DMS 273 treated with DMSO at 0.1 percent for 48 hours (cell line): Measurements from ENCODE around the gene TCHH.
A peak's percentile ranks its signal among the peaks of the same experiment; 100 is the strongest.
"Not testable (repeated sequence)": the region's sequence is repeated elsewhere in the genome, so short reads cannot be mapped to it uniquely, and the experiment has no call there.

Experiments
- DNase-seq: peaks from one replicate; lab custom pipeline; 2025; lab: John Stamatoyannopoulos, UW

The TCHH gene, protein sequence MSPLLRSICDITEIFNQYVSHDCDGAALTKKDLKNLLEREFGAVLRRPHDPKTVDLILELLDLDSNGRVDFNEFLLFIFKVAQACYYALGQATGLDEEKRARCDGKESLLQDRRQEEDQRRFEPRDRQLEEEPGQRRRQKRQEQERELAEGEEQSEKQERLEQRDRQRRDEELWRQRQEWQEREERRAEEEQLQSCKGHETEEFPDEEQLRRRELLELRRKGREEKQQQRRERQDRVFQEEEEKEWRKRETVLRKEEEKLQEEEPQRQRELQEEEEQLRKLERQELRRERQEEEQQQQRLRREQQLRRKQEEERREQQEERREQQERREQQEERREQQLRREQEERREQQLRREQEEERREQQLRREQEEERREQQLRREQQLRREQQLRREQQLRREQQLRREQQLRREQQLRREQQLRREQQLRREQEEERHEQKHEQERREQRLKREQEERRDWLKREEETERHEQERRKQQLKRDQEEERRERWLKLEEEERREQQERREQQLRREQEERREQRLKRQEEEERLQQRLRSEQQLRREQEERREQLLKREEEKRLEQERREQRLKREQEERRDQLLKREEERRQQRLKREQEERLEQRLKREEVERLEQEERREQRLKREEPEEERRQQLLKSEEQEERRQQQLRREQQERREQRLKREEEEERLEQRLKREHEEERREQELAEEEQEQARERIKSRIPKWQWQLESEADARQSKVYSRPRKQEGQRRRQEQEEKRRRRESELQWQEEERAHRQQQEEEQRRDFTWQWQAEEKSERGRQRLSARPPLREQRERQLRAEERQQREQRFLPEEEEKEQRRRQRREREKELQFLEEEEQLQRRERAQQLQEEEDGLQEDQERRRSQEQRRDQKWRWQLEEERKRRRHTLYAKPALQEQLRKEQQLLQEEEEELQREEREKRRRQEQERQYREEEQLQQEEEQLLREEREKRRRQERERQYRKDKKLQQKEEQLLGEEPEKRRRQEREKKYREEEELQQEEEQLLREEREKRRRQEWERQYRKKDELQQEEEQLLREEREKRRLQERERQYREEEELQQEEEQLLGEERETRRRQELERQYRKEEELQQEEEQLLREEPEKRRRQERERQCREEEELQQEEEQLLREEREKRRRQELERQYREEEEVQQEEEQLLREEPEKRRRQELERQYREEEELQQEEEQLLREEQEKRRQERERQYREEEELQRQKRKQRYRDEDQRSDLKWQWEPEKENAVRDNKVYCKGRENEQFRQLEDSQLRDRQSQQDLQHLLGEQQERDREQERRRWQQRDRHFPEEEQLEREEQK (N-terminal part only)

GRCh38 chr1:152115344-152115743 lies at the start of gene TCHH:
Gene TCHH (minus strand): TSS chr1:152115444. CDS start chr1:152114080, 1,364 bp downstream.
- DNase-seq = no peak

DNA sequence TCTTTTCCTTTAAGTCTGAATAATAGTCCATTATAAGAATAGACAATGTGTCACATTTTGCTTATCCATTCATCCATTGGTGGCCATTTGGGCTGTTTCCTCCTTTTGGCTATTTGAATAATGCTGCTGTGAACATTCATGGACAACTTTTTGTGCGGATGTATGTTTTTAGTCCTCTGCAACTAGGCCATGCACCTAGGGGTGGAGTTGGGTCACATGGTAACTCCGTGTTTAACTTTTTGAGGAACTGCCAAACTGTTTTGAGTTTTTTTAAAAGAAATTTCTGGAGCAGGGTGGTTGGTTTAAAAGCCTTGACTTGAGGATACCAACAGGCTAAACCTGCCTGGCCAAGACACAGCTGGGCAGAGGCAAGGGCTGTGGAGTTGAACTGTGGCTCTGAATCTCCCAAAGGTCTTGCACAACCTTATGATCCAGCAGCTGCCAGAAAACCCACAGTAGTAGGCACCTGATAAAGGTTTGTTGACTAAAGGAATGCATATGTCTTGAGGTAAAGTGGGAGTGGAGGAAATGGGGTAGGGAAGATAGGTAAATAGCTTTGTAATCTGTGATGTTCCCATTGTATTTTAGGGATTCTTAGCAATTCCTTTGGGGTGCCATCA lies 49.4 kb upstream of the TCHH start:
- no peak for DNase-seq

DNA sequence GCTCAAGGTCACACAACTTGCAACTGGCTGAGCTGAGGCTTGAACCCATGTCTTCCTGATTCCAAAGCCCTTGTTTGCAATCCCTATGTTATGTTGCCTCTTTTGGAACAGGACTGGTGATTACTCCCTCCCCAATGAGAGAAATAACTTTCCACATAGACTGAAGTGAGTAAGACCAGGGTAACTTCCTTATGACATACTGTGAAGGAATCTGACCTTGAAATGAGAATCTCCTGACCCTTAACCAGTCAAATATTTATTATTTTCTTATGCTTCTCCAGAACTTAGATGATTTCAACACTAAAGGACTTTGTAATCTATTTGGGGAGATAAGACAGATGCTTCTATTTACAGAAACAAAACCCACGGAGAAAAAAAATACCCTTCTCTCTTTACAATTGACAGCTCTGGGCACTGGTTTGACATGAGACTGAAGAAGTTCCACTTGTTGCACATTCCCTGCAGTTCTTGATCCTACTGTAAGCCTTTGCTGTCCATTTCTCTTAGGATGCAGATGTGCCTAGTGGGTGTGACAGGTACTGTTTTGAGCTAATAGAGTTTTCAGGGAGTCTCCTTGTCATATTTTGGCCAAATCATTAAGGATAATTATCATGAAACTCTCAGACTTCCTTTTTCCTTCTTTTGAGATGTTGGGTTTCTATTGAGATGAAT lies 47.7 kb upstream of the TCHH start:
- no peak for DNase-seq

- no peak for DNase-seq
Observed at GRCh38 chr1:152160576-152160975, 45.3 kb upstream of the TCHH start.

- no peak for DNase-seq
Observed at GRCh38 chr1:152159144-152159543, 43.9 kb upstream of the TCHH start, which contains the start of gene RPTN. Gene RPTN (minus strand): TSS chr1:152159228. CDS start chr1:152157889, 1,339 bp downstream.

- no peak for DNase-seq
Observed at GRCh38 chr1:152153996-152154395, 38.8 kb upstream of the TCHH start.

- DNase-seq = no peak
Observed at GRCh38 chr1:152151646-152152045, 36.4 kb upstream of the TCHH start.

GRCh38 chr1:152148981-152149380 lies 33.7 kb upstream of the TCHH start:
- no peak for DNase-seq

- no peak for DNase-seq
Observed at GRCh38 chr1:152148051-152148450, 32.8 kb upstream of the TCHH start.

DNA sequence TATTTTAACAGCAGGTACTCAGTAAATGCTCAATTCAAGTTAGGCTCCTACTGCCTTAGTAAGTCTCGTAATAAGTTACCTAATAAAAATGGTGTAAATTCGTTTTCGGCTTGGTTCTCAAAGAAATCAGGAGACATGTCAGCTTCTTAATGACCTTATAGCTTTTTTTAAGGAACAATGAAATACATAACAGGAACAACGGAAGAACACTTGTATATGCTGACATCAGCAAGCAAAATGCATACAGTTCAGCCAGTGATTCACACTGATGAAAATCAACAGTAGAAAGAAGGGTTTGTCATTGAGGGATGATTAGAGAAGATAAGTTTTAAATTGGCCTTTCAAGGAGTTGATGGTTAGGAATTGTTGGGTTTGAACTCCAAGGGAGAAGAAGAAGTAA lies 30.5 kb upstream of the TCHH start:
- DNase-seq = no peak

GRCh38 chr1:152144674-152145183 lies 29.5 kb upstream of the TCHH start:
- DNase-seq = not testable (repeated sequence)

- no peak for DNase-seq
Observed at GRCh38 chr1:152143150-152143887, 28.1 kb upstream of the TCHH start.

DNA sequence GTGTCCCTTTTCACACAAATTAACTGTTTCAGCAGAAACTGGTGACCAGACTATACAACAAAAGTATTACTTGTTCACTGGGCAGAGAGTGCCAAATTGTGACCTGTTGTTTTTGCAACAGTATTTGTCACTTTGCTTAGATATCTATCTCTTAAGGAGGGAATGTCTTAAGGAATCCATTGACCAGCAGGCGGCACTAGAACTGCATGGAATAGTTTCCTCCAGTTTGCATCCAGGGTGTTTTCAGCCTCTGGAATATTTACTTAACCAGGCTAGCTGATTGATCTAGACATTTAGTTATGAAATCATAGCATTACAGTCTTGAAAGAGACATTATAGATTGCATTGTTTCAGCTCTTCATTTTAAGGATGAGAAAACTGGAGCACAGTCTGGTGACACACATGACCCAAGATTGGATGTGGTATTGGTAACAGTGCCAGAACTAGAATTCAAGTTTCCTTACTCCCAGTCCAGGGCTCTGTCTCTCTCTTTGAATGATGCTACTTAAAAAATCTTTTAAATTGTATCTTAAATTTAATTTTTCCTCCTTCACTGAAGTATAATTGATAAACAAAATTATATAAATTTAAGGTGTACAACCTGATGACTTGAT lies 26.8 kb upstream of the TCHH start:
- DNase-seq = peak; percentile 13

- DNase-seq = no peak
Observed at GRCh38 chr1:152137215-152137614, 22.0 kb upstream of the TCHH start.

DNA sequence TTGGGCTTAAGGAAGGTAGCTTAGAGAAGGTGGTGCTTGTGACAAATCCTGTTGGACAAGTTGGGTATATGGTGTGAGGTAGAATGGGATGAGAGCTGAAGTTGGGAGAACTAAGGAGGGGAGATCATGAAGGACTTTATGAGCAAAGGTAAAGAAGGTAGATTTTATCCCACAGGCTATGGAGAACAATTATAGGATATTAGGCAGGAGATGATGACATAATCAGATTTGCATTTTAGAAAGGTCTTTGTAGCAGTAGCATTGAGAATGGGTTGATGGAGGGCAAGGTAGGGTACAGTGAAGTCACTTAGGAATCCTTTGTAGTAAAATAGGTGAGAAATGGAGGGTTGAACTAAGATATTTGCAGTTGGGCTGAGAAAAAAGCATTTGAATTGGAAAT lies 14.9 kb upstream of the TCHH start:
- DNase-seq = no peak

DNA sequence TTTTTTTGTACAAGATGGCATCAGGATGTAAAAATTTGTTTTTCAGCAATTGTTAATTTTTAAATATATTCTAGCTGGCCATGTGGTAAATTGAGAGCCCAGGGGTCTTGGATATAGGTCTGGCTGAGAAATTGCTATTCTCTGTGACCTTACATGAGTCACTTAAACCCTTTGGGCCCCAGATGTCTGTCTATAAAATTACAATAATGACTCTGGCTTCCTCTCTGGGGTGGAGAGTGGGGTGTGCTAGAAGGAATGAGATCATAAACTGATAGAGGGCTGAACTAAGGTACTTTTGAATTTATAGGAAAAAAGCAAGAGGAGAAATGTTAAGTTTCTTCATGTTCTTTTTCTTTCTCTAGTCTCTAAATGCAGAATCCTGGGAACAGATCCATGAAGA lies 12.4 kb upstream of the TCHH start:
- DNase-seq = no peak

DNA sequence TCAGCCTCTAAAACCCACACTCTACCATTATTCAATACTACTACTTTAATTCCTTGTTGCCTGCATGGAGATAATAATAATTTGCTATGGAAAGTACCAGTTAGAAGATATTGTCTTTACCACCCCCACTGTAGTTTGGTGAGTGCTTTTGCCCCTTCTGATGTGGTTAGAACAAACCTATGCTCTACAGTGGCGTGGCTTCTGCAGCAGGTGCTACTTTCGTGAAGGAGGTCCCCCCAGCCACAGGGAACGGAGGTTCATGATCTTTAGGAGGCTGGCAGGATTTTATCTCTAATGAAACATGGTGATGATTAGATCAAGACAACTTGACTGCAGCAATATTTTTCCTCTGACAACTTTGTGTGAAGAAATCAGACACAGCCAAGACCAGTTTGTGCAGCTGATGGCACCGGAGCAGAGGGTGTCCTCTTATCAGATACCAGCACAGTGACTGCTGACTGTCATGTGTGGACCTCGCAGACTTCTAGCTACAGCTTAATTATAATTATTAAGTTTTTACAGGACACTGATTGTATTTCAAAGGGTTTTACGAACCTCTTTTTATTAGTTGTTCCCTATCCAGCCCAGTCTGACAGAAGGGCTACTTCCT lies 10.7 kb upstream of the TCHH start:
- no peak for DNase-seq

DNA sequence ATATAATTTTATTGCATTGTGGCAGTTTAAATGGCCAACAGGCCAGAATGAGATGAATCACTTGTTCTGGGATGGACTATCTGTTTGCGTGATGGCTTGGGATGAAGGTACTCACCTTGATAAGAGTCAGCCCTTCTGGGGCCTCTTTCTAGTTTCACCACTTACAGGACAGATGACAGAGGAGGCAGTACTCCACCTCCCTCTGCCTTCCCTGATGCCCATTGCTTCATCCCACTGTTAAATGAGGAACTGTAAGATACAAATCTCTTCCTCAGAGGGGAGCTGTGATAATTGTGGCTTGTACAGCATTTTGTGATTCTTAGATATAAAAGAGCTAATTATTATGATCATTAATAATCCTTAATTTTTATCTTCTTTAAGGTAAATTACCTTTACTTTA lies 3.7 kb upstream of the TCHH start:
- DNase-seq = no peak

- DNase-seq = no peak
Observed at GRCh38 chr1:152112885-152113432, 2.3 kb downstream of the TCHH start.
